Measurements from ENCODE around the gene CEP68.

The CEP68 gene

DNA sequence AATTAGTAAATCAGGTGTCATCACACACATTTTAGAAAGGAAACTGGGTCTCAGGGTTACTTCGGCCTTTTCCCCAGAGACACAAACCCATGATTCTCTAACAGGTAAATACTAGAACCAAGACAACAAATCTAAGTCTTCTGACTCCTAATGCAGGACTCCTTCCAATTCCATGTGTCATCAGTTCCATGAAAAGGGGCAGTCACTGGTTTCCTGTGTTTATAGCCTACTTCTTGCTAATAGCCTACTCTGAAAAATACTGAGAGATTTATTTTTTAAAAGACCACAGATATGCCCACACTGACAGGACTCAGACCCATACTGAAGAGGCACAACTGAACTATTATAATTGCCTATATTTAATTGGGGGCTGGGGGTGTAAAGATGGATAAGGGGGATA lies 40.7 kb downstream of the CEP68 start:
- no peak overlapping the region for H3K4me3 ChIP-seq (IDR thresholded peaks at IDR 0.05; ENCODE audit: insufficient read depth, low read depth, low read length)
- no peaks in the 10 kb centered on the region for H4K20me1 ChIP-seq (ENCODE audit: insufficient read depth)

DNA sequence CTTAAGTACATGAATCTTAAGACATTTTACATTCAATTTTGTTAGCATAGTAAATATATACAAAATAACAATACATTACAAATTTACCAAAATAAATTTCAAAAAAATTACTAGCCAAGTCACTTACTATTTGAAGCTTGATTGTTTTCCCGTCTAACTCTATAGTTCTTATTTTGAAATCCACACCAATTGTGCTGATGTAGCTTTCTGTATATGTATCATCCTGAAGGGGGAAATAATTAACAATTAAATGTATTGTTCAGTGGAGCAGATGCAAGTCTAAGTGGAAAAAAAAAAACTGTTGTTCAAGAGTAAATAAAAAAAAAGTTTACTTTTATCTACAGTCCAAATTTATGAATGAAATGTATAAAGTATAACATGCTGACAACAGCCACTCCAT lies 41.6 kb downstream of the CEP68 start:
- Histone ChIP-seq H3K27ac (no peak overlapping the region), H4K20me1 (ENCODE audit: insufficient read depth) (no peaks in the 10 kb centered on the region), H3K4me3 (IDR thresholded peaks at IDR 0.05; ENCODE audit: insufficient read depth, low read depth, low read length) (no peak overlapping the region), H3K36me3 (ENCODE audit: insufficient read depth) (peaks cover 9% of the 10 kb centered on the region), H3K4me1 (ENCODE audit: low read depth, poor library complexity, severe bottlenecking) (peaks cover 16% of the 10 kb centered on the region), H3K27me3 (ENCODE audit: insufficient read depth, low read depth) (no peaks in the 10 kb centered on the region), H3K4me2 (no peak overlapping the region), H3K9ac (no peak overlapping the region), H3K79me2 (ENCODE audit: insufficient read depth, low read depth) (peaks cover 45% of the 10 kb centered on the region), H2AFZ (ENCODE audit: low read depth) (no peak overlapping the region)
- TF ChIP-seq, protein P1, sequence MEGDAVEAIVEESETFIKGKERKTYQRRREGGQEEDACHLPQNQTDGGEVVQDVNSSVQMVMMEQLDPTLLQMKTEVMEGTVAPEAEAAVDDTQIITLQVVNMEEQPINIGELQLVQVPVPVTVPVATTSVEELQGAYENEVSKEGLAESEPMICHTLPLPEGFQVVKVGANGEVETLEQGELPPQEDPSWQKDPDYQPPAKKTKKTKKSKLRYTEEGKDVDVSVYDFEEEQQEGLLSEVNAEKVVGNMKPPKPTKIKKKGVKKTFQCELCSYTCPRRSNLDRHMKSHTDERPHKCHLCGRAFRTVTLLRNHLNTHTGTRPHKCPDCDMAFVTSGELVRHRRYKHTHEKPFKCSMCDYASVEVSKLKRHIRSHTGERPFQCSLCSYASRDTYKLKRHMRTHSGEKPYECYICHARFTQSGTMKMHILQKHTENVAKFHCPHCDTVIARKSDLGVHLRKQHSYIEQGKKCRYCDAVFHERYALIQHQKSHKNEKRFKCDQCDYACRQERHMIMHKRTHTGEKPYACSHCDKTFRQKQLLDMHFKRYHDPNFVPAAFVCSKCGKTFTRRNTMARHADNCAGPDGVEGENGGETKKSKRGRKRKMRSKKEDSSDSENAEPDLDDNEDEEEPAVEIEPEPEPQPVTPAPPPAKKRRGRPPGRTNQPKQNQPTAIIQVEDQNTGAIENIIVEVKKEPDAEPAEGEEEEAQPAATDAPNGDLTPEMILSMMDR (conservative IDR thresholded peaks at IDR 0.05; ENCODE audit: low read depth, low read length), result no peak

More for the DNA sequence above, 40.7 kb downstream of the CEP68 start:
- H3K27me3 ChIP-seq (ENCODE audit: insufficient read depth, low read depth), result no peaks in the 10 kb centered on the region
- H3K36me3 ChIP-seq (ENCODE audit: insufficient read depth), result peaks cover 6% of the 10 kb centered on the region
- H3K79me2 ChIP-seq (ENCODE audit: insufficient read depth, low read depth), result peaks cover 46% of the 10 kb centered on the region
- TF ChIP-seq, protein P1 (conservative IDR thresholded peaks at IDR 0.05; ENCODE audit: low read depth, low read length), result no peak
- peaks cover 16% of the 10 kb centered on the region for H3K4me1 ChIP-seq (ENCODE audit: low read depth, poor library complexity, severe bottlenecking)
- no peak overlapping the region for H3K9ac ChIP-seq
- no peak overlapping the region for H3K27ac ChIP-seq
- no peak overlapping the region for H2AFZ ChIP-seq (ENCODE audit: low read depth)
- no peak overlapping the region for H3K4me2 ChIP-seq

DNA sequence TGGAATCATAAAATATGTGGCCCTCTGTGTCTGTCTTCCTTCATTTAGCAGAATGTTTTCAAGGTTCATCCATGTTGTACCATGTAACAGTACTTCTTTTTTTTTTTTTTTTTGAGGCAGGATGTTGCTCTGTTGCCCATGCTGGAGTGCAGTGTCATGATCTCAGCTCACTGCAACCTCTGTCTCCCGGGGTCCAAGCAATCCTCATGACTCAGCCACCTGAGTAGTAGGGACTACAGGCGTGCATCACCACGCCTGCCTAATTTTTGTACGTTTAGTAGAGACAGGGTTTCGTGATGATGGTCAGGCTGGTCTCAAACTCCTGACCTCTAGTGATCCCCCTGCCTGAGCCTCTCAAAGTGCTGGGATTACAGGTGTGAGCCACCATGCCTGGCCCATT lies 42.5 kb downstream of the CEP68 start:
- no peaks in the 10 kb centered on the region for H4K20me1 ChIP-seq (ENCODE audit: insufficient read depth)
- no peaks in the 10 kb centered on the region for H3K27me3 ChIP-seq (ENCODE audit: insufficient read depth, low read depth)
- no peak overlapping the region for H2AFZ ChIP-seq (ENCODE audit: low read depth)
- H3K79me2 ChIP-seq (ENCODE audit: insufficient read depth, low read depth), result peaks cover 48% of the 10 kb centered on the region
- no peak overlapping the region for H3K9ac ChIP-seq
- TF ChIP-seq, protein P1 (conservative IDR thresholded peaks at IDR 0.05; ENCODE audit: low read depth, low read length), result no peak
- H3K27ac ChIP-seq, result no peak overlapping the region
- peaks cover 16% of the 10 kb centered on the region for H3K4me1 ChIP-seq (ENCODE audit: low read depth, poor library complexity, severe bottlenecking)
- H3K4me2 ChIP-seq, result no peak overlapping the region
- H3K4me3 ChIP-seq (IDR thresholded peaks at IDR 0.05; ENCODE audit: insufficient read depth, low read depth, low read length), result no peak overlapping the region
- peaks cover 15% of the 10 kb centered on the region for H3K36me3 ChIP-seq (ENCODE audit: insufficient read depth)

DNA sequence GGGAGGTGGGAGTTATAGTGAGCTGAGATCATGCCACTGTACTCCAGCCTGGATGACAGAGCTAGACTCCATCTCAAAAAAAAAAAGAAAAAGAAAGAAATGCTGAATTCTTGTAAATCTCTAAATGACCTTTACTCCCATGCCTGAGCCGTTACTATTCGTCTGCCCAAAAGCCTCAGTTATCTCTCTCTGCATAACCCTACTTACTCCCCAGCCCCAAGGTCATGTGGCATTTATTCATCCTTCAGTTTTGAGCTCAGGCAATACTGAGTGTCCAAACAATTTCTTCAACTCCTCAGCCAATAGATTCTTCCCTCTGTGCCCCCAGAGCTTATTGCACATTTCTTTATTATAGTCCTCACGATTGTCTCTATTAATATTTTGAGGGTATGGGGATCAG lies 44.9 kb downstream of the CEP68 start:
- H3K36me3 ChIP-seq (ENCODE audit: insufficient read depth), result peaks cover 20% of the 10 kb centered on the region
- H3K9ac ChIP-seq, result no peak overlapping the region
- TF ChIP-seq, protein P1 (conservative IDR thresholded peaks at IDR 0.05; ENCODE audit: low read depth, low read length), result no peak

More for the DNA sequence above, 44.9 kb downstream of the CEP68 start:
- H2AFZ ChIP-seq (ENCODE audit: low read depth), result no peak overlapping the region
- no peak overlapping the region for H3K4me2 ChIP-seq
- no peaks in the 10 kb centered on the region for H3K27me3 ChIP-seq (ENCODE audit: insufficient read depth, low read depth)
- H4K20me1 ChIP-seq (ENCODE audit: insufficient read depth), result peaks cover 3% of the 10 kb centered on the region; the same call in 1 of the 2 replicates
- H3K4me1 ChIP-seq (ENCODE audit: low read depth, poor library complexity, severe bottlenecking), result peaks cover 16% of the 10 kb centered on the region
- no peak overlapping the region for H3K4me3 ChIP-seq (IDR thresholded peaks at IDR 0.05; ENCODE audit: insufficient read depth, low read depth, low read length)
- H3K27ac ChIP-seq, result no peak overlapping the region
- peaks cover 65% of the 10 kb centered on the region for H3K79me2 ChIP-seq (ENCODE audit: insufficient read depth, low read depth)

Measured in KMS-11 (cell line).